Keratinocyte (primary cell): ENCODE data around the gene ITPR2.

ENCODE experiments used
- EZH2 ChIP-seq: IDR thresholded peaks from one replicate; pipeline ENCODE4 v1.6.1; 2012; ENCODE audit warnings: inconsistent platforms, mild to moderate bottlenecking, low read length, moderate library complexity
- TF ChIP-seq, protein P1 (sequence below), 3 experiments: IDR thresholded peaks in 1 of 3; conservative IDR thresholded peaks in 1 of 3; optimal IDR thresholded peaks in 1 of 3; 2 replicates in 2 of 3; 3 replicates in 1 of 3; pipeline versions ENCODE3 to v1.5.1; 2011; ENCODE audit warnings: low read length in 3 of 3, mild to moderate bottlenecking in 3 of 3, moderate library complexity in 2 of 3, control low read depth in 1 of 3, inconsistent platforms in 1 of 3; ENCODE audit not compliant: insufficient read depth in 2 of 3; ENCODE audit errors: extremely low read depth in 1 of 3

DNA sequence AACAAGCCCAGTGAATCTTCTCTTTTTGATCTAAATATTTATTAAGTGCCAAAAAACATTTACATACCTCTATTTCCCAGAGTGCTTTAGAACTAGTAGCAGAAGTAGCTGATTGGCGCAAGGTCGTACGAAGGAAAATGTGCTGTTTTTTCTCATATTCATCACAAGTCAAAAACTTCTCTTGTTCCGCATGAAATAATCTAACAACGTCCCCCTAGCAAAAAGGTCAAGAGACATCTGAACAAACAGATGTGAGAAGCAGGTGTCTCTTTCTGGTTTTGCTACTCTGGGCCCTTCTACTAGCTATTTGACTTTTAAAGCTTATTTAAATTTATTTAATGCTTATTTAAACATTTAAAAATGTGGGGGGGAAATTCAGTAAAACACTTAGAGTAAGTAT is 117.8 kb downstream of the ITPR2 start:
- TF ChIP-seq EZH2 = no peak
- TF ChIP-seq, protein P1, sequence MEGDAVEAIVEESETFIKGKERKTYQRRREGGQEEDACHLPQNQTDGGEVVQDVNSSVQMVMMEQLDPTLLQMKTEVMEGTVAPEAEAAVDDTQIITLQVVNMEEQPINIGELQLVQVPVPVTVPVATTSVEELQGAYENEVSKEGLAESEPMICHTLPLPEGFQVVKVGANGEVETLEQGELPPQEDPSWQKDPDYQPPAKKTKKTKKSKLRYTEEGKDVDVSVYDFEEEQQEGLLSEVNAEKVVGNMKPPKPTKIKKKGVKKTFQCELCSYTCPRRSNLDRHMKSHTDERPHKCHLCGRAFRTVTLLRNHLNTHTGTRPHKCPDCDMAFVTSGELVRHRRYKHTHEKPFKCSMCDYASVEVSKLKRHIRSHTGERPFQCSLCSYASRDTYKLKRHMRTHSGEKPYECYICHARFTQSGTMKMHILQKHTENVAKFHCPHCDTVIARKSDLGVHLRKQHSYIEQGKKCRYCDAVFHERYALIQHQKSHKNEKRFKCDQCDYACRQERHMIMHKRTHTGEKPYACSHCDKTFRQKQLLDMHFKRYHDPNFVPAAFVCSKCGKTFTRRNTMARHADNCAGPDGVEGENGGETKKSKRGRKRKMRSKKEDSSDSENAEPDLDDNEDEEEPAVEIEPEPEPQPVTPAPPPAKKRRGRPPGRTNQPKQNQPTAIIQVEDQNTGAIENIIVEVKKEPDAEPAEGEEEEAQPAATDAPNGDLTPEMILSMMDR (optimal IDR thresholded peaks at IDR 0.05 in 1 of 3, IDR thresholded peaks at IDR 0.05 in 1 of 3, conservative IDR thresholded peaks at IDR 0.05 in 1 of 3; ENCODE audit: extremely low read depth in 1 of 3, insufficient read depth in 2 of 3, low read length in 3 of 3) = no peak
